Naive B cell (primary cell): ENCODE results near the gene MPG. TPM values are rescaled to one million over a fixed set of nuclear protein-coding genes. Genes with fewer than 3 reads are reported as not detected.
A peak's percentile ranks its signal among the peaks of the same experiment; 100 is the strongest.

Source experiments
- ATAC-seq, 2 donors: fragments of 150-1000 bp; cut with Tn5 transposase; 2 replicates each; pipeline ENCODE4 v1.10.0; 2021; ENCODE audit warnings: low read depth in 2 of 2, mild to moderate bottlenecking in 2 of 2, moderate library complexity in 2 of 2
- DNase-seq: peaks from one replicate; pipeline ENCODE4 v3.0.0; 2022
- H3K27ac Mint-ChIP-seq, 6 donors: one replicate each; pipeline ENCODE4 v1.8.0; 2020 to 2022; ENCODE audit warnings: mild to moderate bottlenecking in 6 of 6, mixed read lengths in 6 of 6, moderate library complexity in 5 of 6, inconsistent platforms in 2 of 6
- H3K27me3 Mint-ChIP-seq, 3 donors: one replicate each; pipeline ENCODE4 v1.8.0; 2021 to 2022; ENCODE audit warnings: mixed read lengths in 3 of 3, mild to moderate bottlenecking in 1 of 3
- H3K36me3 Mint-ChIP-seq, 2 donors: one replicate each; pipeline ENCODE4 v1.8.0; 2020 to 2022; ENCODE audit warnings: mixed read lengths in 2 of 2, inconsistent platforms in 1 of 2, mild to moderate bottlenecking in 1 of 2
- H3K4me1 Mint-ChIP-seq, 3 donors: one replicate each; pipeline ENCODE4 v1.8.0; 2020 to 2022; ENCODE audit warnings: mixed read lengths in 3 of 3, inconsistent platforms in 1 of 3, mild to moderate bottlenecking in 1 of 3, moderate library complexity in 1 of 3
- H3K4me3 Mint-ChIP-seq, 8 donors: one replicate each; pipeline ENCODE4 v1.8.0; 2020 to 2022; ENCODE audit warnings: mild to moderate bottlenecking in 8 of 8, mixed read lengths in 8 of 8, moderate library complexity in 8 of 8, inconsistent platforms in 2 of 8
- H3K9me3 Mint-ChIP-seq, 7 donors: one replicate each; pipeline ENCODE4 v1.8.0; 2020 to 2022; ENCODE audit warnings: mixed read lengths in 7 of 7, mild to moderate bottlenecking in 5 of 7, inconsistent platforms in 2 of 7, moderate library complexity in 1 of 7
- polyA plus RNA-seq, 6 donors: library from polyadenylated mRNA; unstranded; fragments of 300-500 nt; fragmentation: Illumina TruSeq; gene quantifications; one replicate each; pipeline ENCODE4 v1.2.3, GENCODE V29; 2021; ENCODE audit warnings: low read depth in 6 of 6

The MPG gene
- polyA plus RNA-seq, 6 donors from 2014 or later = 81.3 to 119 (median 84.6) TPM

GRCh38 chr16:56231-56927 is 21.6 kb upstream of the MPG start:
- DNase-seq (no peak), ATAC-seq (no peak)
- no peaks in the 10 kb centered on the region for H3K27me3 Mint-ChIP-seq
- H3K9me3 Mint-ChIP-seq = no peaks in the 10 kb centered on the region
- H3K4me1 Mint-ChIP-seq = peaks cover 23 to 37% (median 32%) of the 10 kb centered on the region in 3 donors
- H3K36me3 Mint-ChIP-seq = peaks cover 0 to 7% of the 10 kb centered on the region in 2 donors
- peak overlapping the region in 3 of 8 donors; percentile 36 to 95 (median 64) for H3K4me3 Mint-ChIP-seq
- no peak overlapping the region for H3K27ac Mint-ChIP-seq

GRCh38 chr16:57711-58110 is 20.3 kb upstream of the MPG start:
- H3K36me3 Mint-ChIP-seq = peaks cover 0 to 7% of the 10 kb centered on the region in 2 donors
- no peak overlapping the region for H3K27ac Mint-ChIP-seq
- peaks cover 19 to 33% (median 22%) of the 10 kb centered on the region in 3 donors for H3K4me1 Mint-ChIP-seq
- H3K4me3 Mint-ChIP-seq = no peak overlapping the region
- H3K27me3 Mint-ChIP-seq = peaks cover 0 to 4% (median 0%) of the 10 kb centered on the region in 3 donors
- no peaks in the 10 kb centered on the region for H3K9me3 Mint-ChIP-seq
- no peak for ATAC-seq
- no peak for DNase-seq

GRCh38 chr16:58491-59439 is 19.3 kb upstream of the MPG start:
- H3K27me3 Mint-ChIP-seq = peaks cover 0 to 4% (median 0%) of the 10 kb centered on the region in 3 donors
- no peaks in the 10 kb centered on the region for H3K9me3 Mint-ChIP-seq
- ATAC-seq (no peak), DNase-seq (no peak)
- H3K4me1 Mint-ChIP-seq = peaks cover 11 to 22% (median 17%) of the 10 kb centered on the region in 3 donors
- H3K4me3 Mint-ChIP-seq = no peak overlapping the region
- peak overlapping the region in 1 of 6 donors; percentile 58 for H3K27ac Mint-ChIP-seq
- H3K36me3 Mint-ChIP-seq = peaks cover 0 to 7% of the 10 kb centered on the region in 2 donors

- no peak overlapping the region for H3K4me3 Mint-ChIP-seq
Observed at GRCh38 chr16:59440-60059, 18.5 kb upstream of the MPG start.

GRCh38 chr16:60166-60565 is 17.9 kb upstream of the MPG start:
- H3K27ac Mint-ChIP-seq = peak overlapping the region in 1 of 6 donors; percentile 42
- peak overlapping the region in 1 of 8 donors; percentile 63 for H3K4me3 Mint-ChIP-seq

More at GRCh38 chr16:59440-60059, 18.5 kb upstream of the MPG start:
- ATAC-seq (no peak), DNase-seq (no peak)
- Mint-ChIP-seq H3K36me3 (peaks cover 0 to 7% of the 10 kb centered on the region in 2 donors), H3K27ac (no peak overlapping the region), H3K4me1 (peaks cover 4 to 14% (median 12%) of the 10 kb centered on the region in 3 donors), H3K9me3 (peaks cover 0 to 1% (median 0%) of the 10 kb centered on the region in 7 donors), H3K27me3 (peaks cover 0 to 4% (median 0%) of the 10 kb centered on the region in 3 donors)

GRCh38 chr16:60929-61878 is 16.8 kb upstream of the MPG start:
- peaks cover 0 to 4% (median 0%) of the 10 kb centered on the region in 3 donors for H3K27me3 Mint-ChIP-seq
- H3K36me3 Mint-ChIP-seq = peaks cover 0 to 7% of the 10 kb centered on the region in 2 donors
- DNase-seq (no peak), ATAC-seq (no peak)
- H3K9me3 Mint-ChIP-seq = peaks cover 0 to 1% (median 0%) of the 10 kb centered on the region in 7 donors
- no peak overlapping the region for H3K4me3 Mint-ChIP-seq
- H3K27ac Mint-ChIP-seq = no peak overlapping the region
- peaks cover 5 to 23% (median 13%) of the 10 kb centered on the region in 3 donors for H3K4me1 Mint-ChIP-seq

More at GRCh38 chr16:60166-60565, 17.9 kb upstream of the MPG start:
- Mint-ChIP-seq H3K27me3 (peaks cover 0 to 4% (median 0%) of the 10 kb centered on the region in 3 donors), H3K9me3 (peaks cover 0 to 1% (median 0%) of the 10 kb centered on the region in 7 donors), H3K36me3 (peaks cover 0 to 7% of the 10 kb centered on the region in 2 donors), H3K4me1 (peaks cover 6 to 17% (median 6%) of the 10 kb centered on the region in 3 donors)
- ATAC-seq (no peak), DNase-seq (no peak)

- H3K4me3 Mint-ChIP-seq = no peak overlapping the region
- H3K36me3 Mint-ChIP-seq = peaks cover 0 to 7% of the 10 kb centered on the region in 2 donors
- peaks cover 0 to 1% (median 0%) of the 10 kb centered on the region in 7 donors for H3K9me3 Mint-ChIP-seq
- H3K4me1 Mint-ChIP-seq = peaks cover 5 to 22% (median 13%) of the 10 kb centered on the region in 3 donors
- peaks cover 0 to 4% (median 0%) of the 10 kb centered on the region in 3 donors for H3K27me3 Mint-ChIP-seq
- no peak overlapping the region for H3K27ac Mint-ChIP-seq
- DNase-seq (no peak), ATAC-seq (no peak)
Observed at GRCh38 chr16:61879-62281, 16.1 kb upstream of the MPG start.

- peaks cover 0 to 1% (median 0%) of the 10 kb centered on the region in 7 donors for H3K9me3 Mint-ChIP-seq
- ATAC-seq (no peak), DNase-seq (no peak)
- H3K27ac Mint-ChIP-seq = no peak overlapping the region
- H3K4me1 Mint-ChIP-seq = peaks cover 5 to 22% (median 13%) of the 10 kb centered on the region in 3 donors
- H3K27me3 Mint-ChIP-seq = peaks cover 0 to 8% (median 1%) of the 10 kb centered on the region in 3 donors
- no peak overlapping the region for H3K4me3 Mint-ChIP-seq
- H3K36me3 Mint-ChIP-seq = peaks cover 0 to 7% of the 10 kb centered on the region in 2 donors
Observed at GRCh38 chr16:62283-62967, 15.6 kb upstream of the MPG start.

- no peak for DNase-seq
- Mint-ChIP-seq H3K27ac (no peak overlapping the region), H3K9me3 (peaks cover 0 to 1% (median 0%) of the 10 kb centered on the region in 7 donors), H3K4me1 (peaks cover 5 to 20% (median 13%) of the 10 kb centered on the region in 3 donors), H3K36me3 (peaks cover 0 to 5% of the 10 kb centered on the region in 2 donors), H3K4me3 (no peak overlapping the region), H3K27me3 (peaks cover 0 to 12% (median 6%) of the 10 kb centered on the region in 3 donors)
- no peak for ATAC-seq
Observed at GRCh38 chr16:62968-63391, 15.0 kb upstream of the MPG start.

GRCh38 chr16:63466-63865 is 14.6 kb upstream of the MPG start:
- Mint-ChIP-seq H3K4me1 (peaks cover 5 to 15% (median 11%) of the 10 kb centered on the region in 3 donors), H3K4me3 (no peak overlapping the region), H3K9me3 (peaks cover 0 to 1% (median 0%) of the 10 kb centered on the region in 7 donors), H3K27ac (no peak overlapping the region), H3K27me3 (peaks cover 0 to 14% (median 6%) of the 10 kb centered on the region in 3 donors), H3K36me3 (no peaks in the 10 kb centered on the region)
- no peak for DNase-seq
- ATAC-seq = no peak

- no peak overlapping the region for H3K27ac Mint-ChIP-seq
- DNase-seq (no peak), ATAC-seq (no peak)
- H3K27me3 Mint-ChIP-seq = peaks cover under 1 to 18% (median 6%) of the 10 kb centered on the region in 3 donors
- peaks cover 5 to 14% (median 9%) of the 10 kb centered on the region in 3 donors for H3K4me1 Mint-ChIP-seq
- peaks cover 0 to 1% (median 0%) of the 10 kb centered on the region in 7 donors for H3K9me3 Mint-ChIP-seq
- no peaks in the 10 kb centered on the region for H3K36me3 Mint-ChIP-seq
- no peak overlapping the region for H3K4me3 Mint-ChIP-seq
Observed at GRCh38 chr16:63998-64913, 13.8 kb upstream of the MPG start.
